Liver (tissue), 9 donors: ENCODE measurements around the gene NOA1. TPM values are rescaled to one million over a fixed set of nuclear protein-coding genes. Genes with fewer than 3 reads are reported as not detected.

Experiments used
- DNase-seq: peaks from one replicate; pipeline ENCODE4 v3.0.0-alpha.2; 2017; ENCODE audit warnings: low spot score
- H3K27ac ChIP-seq, 2 donors: one replicate each; pipeline ENCODE4 v1.7.0; 2013; ENCODE audit warnings: inconsistent platforms in 2 of 2, low read length in 2 of 2, control low read depth in 1 of 2, low read depth in 1 of 2, mild to moderate bottlenecking in 1 of 2
- H3K27me3 ChIP-seq, 4 donors: one replicate each; pipeline versions ENCODE4 v1.6.1 to v1.7.0; 2013; ENCODE audit warnings: low read length in 3 of 4, inconsistent platforms in 1 of 4, mild to moderate bottlenecking in 1 of 4, moderate library complexity in 1 of 4; ENCODE audit not compliant: control insufficient read depth in 4 of 4, insufficient read depth in 4 of 4
- H3K36me3 ChIP-seq, 4 donors: one replicate each; pipeline versions ENCODE4 v1.6.1 to v1.7.0; 2013; ENCODE audit warnings: low read length in 3 of 4, mild to moderate bottlenecking in 3 of 4, low read depth in 1 of 4, moderate library complexity in 1 of 4; ENCODE audit not compliant: control insufficient read depth in 4 of 4, insufficient read depth in 3 of 4
- H3K4me1 ChIP-seq, 4 donors: one replicate each; pipeline versions ENCODE4 v1.6.1 to v1.7.0; 2013; ENCODE audit warnings: low read length in 3 of 4, mild to moderate bottlenecking in 3 of 4, moderate library complexity in 1 of 4; ENCODE audit not compliant: control insufficient read depth in 4 of 4, insufficient read depth in 4 of 4
- H3K4me3 ChIP-seq, 3 donors: one replicate each; pipeline versions ENCODE4 v1.6.1 to v1.7.0; 2013; ENCODE audit warnings: low read length in 3 of 3, control low read depth in 1 of 3, low read depth in 1 of 3, mild to moderate bottlenecking in 1 of 3
- H3K9ac ChIP-seq, 2 donors: one replicate each; pipeline ENCODE4 v1.7.0; 2013; ENCODE audit warnings: low read length in 2 of 2, mild to moderate bottlenecking in 2 of 2, moderate library complexity in 2 of 2, control low read depth in 1 of 2, low read depth in 1 of 2
- H3K9me3 ChIP-seq, 4 donors: one replicate each; pipeline versions ENCODE4 v1.6.1 to v1.7.0; 2013; ENCODE audit warnings: low read length in 3 of 4; ENCODE audit not compliant: control insufficient read depth in 4 of 4
- ATF3 ChIP-seq: IDR thresholded peaks from 2 replicates; pipeline ENCODE4 v1.6.1; 2016; ENCODE audit warnings: antibody characterized with exemption
- CTCF ChIP-seq: fragments of 150-350 bp; IDR thresholded peaks from 2 replicates; pipeline ENCODE4 v1.5.1; 2017; ENCODE audit warnings: improper control_type of control experiment, low read depth, low read length; ENCODE audit not compliant: missing input control
- EGR1 ChIP-seq, 2 donors: IDR thresholded peaks; 2 replicates each; pipeline ENCODE4 v1.6.1; 2016 to 2018; ENCODE audit warnings: antibody characterized with exemption in 2 of 2, low read depth in 2 of 2
- FOXA1 ChIP-seq: IDR thresholded peaks from 2 replicates; pipeline ENCODE4 v1.6.1; 2016; ENCODE audit warnings: antibody characterized with exemption
- GABPA ChIP-seq, 2 donors: IDR thresholded peaks in 1 of 2; conservative IDR thresholded peaks in 1 of 2; 2 replicates each; pipeline ENCODE4 v1.6.1; 2016; ENCODE audit warnings: antibody characterized with exemption in 2 of 2, mild to moderate bottlenecking in 1 of 2, moderate library complexity in 1 of 2
- HNF4A ChIP-seq, 2 donors: conservative IDR thresholded peaks; 2 replicates each; pipeline ENCODE4 v1.6.1; 2016; ENCODE audit warnings: antibody characterized with exemption in 2 of 2, mild to moderate bottlenecking in 2 of 2
- HNF4G ChIP-seq: IDR thresholded peaks from 2 replicates; pipeline ENCODE4 v1.6.1; 2016; ENCODE audit warnings: antibody characterized with exemption
- JUND ChIP-seq, 2 donors: IDR thresholded peaks; 2 replicates each; pipeline ENCODE4 v1.6.1; 2016; ENCODE audit warnings: antibody characterized with exemption in 2 of 2
- MAX ChIP-seq: IDR thresholded peaks from 2 replicates; pipeline ENCODE4 v1.6.1; 2016; ENCODE audit warnings: antibody characterized with exemption
- NR2F2 ChIP-seq: IDR thresholded peaks from 2 replicates; pipeline ENCODE4 v1.6.1; 2016; ENCODE audit warnings: antibody characterized with exemption
- RAD21 ChIP-seq, 2 donors: IDR thresholded peaks; 2 replicates each; pipeline ENCODE4 v1.6.1; 2016; ENCODE audit warnings: antibody characterized with exemption in 2 of 2, mild to moderate bottlenecking in 2 of 2
- REST ChIP-seq: IDR thresholded peaks from 2 replicates; pipeline ENCODE4 v1.6.1; 2016; ENCODE audit warnings: antibody characterized with exemption, mild to moderate bottlenecking
- RXRA ChIP-seq, 2 donors: IDR thresholded peaks; 2 replicates each; pipeline ENCODE4 v1.6.1; 2017 to 2018; ENCODE audit warnings: antibody characterized with exemption in 2 of 2, mild to moderate bottlenecking in 1 of 2
- SP1 ChIP-seq: IDR thresholded peaks from 2 replicates; pipeline ENCODE4 v1.6.1; 2018; ENCODE audit warnings: antibody characterized with exemption, mild to moderate bottlenecking
- TAF1 ChIP-seq: conservative IDR thresholded peaks from 2 replicates; pipeline ENCODE4 v1.6.1; 2016; ENCODE audit warnings: antibody characterized with exemption, mild to moderate bottlenecking
- YY1 ChIP-seq: IDR thresholded peaks from 2 replicates; pipeline ENCODE4 v1.6.1; 2016; ENCODE audit warnings: antibody characterized with exemption, mild to moderate bottlenecking
- ZBTB33 ChIP-seq: IDR thresholded peaks from 2 replicates; pipeline ENCODE4 v1.6.1; 2016; ENCODE audit warnings: antibody characterized with exemption
- WGBS: extraction: QIAGEN DNeasy Blood & Tissue Kit; methylation state at CpG from one replicate; pipeline ENCODE4 v1.1.7; 2013; 5-methylcytosine and 5-hydroxymethylcytosine counted together
- polyA plus RNA-seq, 2 donors: library from polyadenylated mRNA; stranded (reverse) in 1 of 2; unstranded in 1 of 2; fragments of 200-250 nt in 1 of 2; fragments of >200 nt in 1 of 2; fragmentation: Nextera tagmentation in 1 of 2; extraction: Ambion mirVana in 1 of 2; gene quantifications; one replicate each; pipeline versions ENCODE4 v1.2.1 to v1.2.3, GENCODE V29; 2013 to 2015
- total RNA-seq, 2 donors: library from RNA; depleted of rRNA; stranded (reverse); fragments of >200 nt; gene quantifications; one replicate each; pipeline ENCODE4 v1.2.3, GENCODE V29; 2014
- donor health status: healthy.
- donor health status: healthy.
- donor health status: healthy.
- donor health status: healthy.
- donor health status: healthy.

NOA1 gene
- total and polyA plus RNA-seq, 4 donors: 2.3 to 9.2 (median 7.1) TPM

- no peak for TF ChIP-seq HNF4G
- TF ChIP-seq REST: no peak
- TF ChIP-seq GABPA (IDR thresholded peaks at IDR 0.05 in 1 of 2, conservative IDR thresholded peaks at IDR 0.05 in 1 of 2): no peak
- no peak for TF ChIP-seq CTCF
- TF ChIP-seq FOXA1: no peak
- TF ChIP-seq MAX: no peak
- no peak for TF ChIP-seq RXRA (IDR thresholded peaks at IDR 0.05)
- no peak for TF ChIP-seq ATF3
- H3K9me3 ChIP-seq: no peaks in the 10 kb centered on the region
- H3K27ac ChIP-seq: peak overlapping the region in 1 of 2 donors; percentile 19
- H3K4me1 ChIP-seq: peaks cover 5 to 37% (median 22%) of the 10 kb centered on the region in 4 donors
- H3K9ac ChIP-seq: peak overlapping the region; percentile 71 to 97
- no peaks in the 10 kb centered on the region for H3K27me3 ChIP-seq
- peaks cover 0 to 3% (median 0%) of the 10 kb centered on the region in 4 donors for H3K36me3 ChIP-seq
- no peak for DNase-seq
- WGBS: 10% methylated on average over 21 of the region's 21 CpGs
- H3K4me3 ChIP-seq: peak overlapping the region; percentile 93 to 100 (median 96)
These were observed 2.1 kb upstream of the NOA1 start for GRCh38 chr4:56979421-56980072.

- peaks cover 5 to 37% (median 22%) of the 10 kb centered on the region in 4 donors for H3K4me1 ChIP-seq
- H3K27me3 ChIP-seq: no peaks in the 10 kb centered on the region
- peaks cover 1 to 3% (median 2%) of the 10 kb centered on the region in 4 donors for H3K36me3 ChIP-seq
- H3K4me3 ChIP-seq: peak within 1 kb of the TSS; percentile 93 to 100 (median 97)
- peak; percentile 91 for DNase-seq
- under 1% methylated on average over 37 of the region's 37 CpGs for WGBS
- peak within 1 kb of the TSS; percentile 71 to 97 for H3K9ac ChIP-seq
- peaks cover 0 to 2% (median 0%) of the 10 kb centered on the region in 4 donors for H3K9me3 ChIP-seq
- H3K27ac ChIP-seq: peak within 1 kb of the TSS; percentile 88 to 93
- TF ChIP-seq REST (peak; percentile 86), SP1 (no peak), HNF4G (no peak), GABPA (IDR thresholded peaks at IDR 0.05 in 1 of 2, conservative IDR thresholded peaks at IDR 0.05 in 1 of 2) (peak in 1 of 2 donors; percentile 88), NR2F2 (peak; percentile 87), ZBTB33 (peak; percentile 97), TAF1 (peak; percentile 88), MAX (peak; percentile 88), RXRA (IDR thresholded peaks at IDR 0.05) (peak; percentile 60 to 67), FOXA1 (peak; percentile 26), JUND (IDR thresholded peaks at IDR 0.05) (no peak), ATF3 (no peak), EGR1 (IDR thresholded peaks at IDR 0.05; ENCODE audit: low read depth in 2 of 2) (peak in 1 of 2 donors; percentile 65), YY1 (peak; percentile 87), HNF4A (conservative IDR thresholded peaks at IDR 0.05) (peak; percentile 34 to 38), RAD21 (IDR thresholded peaks at IDR 0.05) (no peak)
These were observed 1.4 kb upstream of the NOA1 start, which contains the start of gene POLR2B for GRCh38 chr4:56978750-56979303. TSS of gene POLR2B (plus strand) at chr4:56978896. CDS start at chr4:56978986, 90 bp downstream.
